OCI-LY1 (cell line): ENCODE results near the gene UNC13D.

Source experiments
- H2AFZ ChIP-seq: fragments of 200-600 bp; sonication (generic), shearing (Covaris generic); 2 replicates; pipeline ENCODE4 v1.6.0; 2014; ENCODE audit warnings: antibody characterized with exemption, mild to moderate bottlenecking, low read length
- H3F3A ChIP-seq: fragments of 200-600 bp; sonication (generic), shearing (Covaris generic); 2 replicates; pipeline ENCODE4 v1.6.0; 2014; ENCODE audit warnings: mild to moderate bottlenecking, antibody characterized with exemption, low read length, moderate library complexity; ENCODE audit not compliant: insufficient read depth
- H3K27ac ChIP-seq: fragments of 200-600 bp; sonication (generic); 2 replicates; pipeline ENCODE4 v1.5.1; 2014; ENCODE audit warnings: low read length, mixed run types, mild to moderate bottlenecking, low read depth; ENCODE audit not compliant: poor library complexity, severe bottlenecking
- H3K27me3 ChIP-seq: fragments of 200-600 bp; sonication (generic); 2 replicates; pipeline ENCODE4 v1.6.0; 2014; ENCODE audit warnings: antibody characterized with exemption, mild to moderate bottlenecking, low read length, moderate library complexity; ENCODE audit not compliant: insufficient read depth
- H3K36me3 ChIP-seq: fragments of 200-600 bp; sonication (generic); 2 replicates; pipeline ENCODE4 v1.6.1; 2014; ENCODE audit warnings: mild to moderate bottlenecking, antibody characterized with exemption, low read length, moderate library complexity, mixed read lengths; ENCODE audit not compliant: insufficient read depth
- H3K4me1 ChIP-seq: fragments of 200-600 bp; sonication (generic); 2 replicates; pipeline ENCODE4 v1.5.1; 2014; ENCODE audit warnings: mild to moderate bottlenecking, low read length, moderate library complexity; ENCODE audit not compliant: insufficient read depth, severe bottlenecking
- H3K4me2 ChIP-seq: fragments of 200-600 bp; sonication (generic), shearing (Covaris generic); 2 replicates; pipeline ENCODE4 v1.6.1; 2014; ENCODE audit warnings: low read length
- H3K4me3 ChIP-seq: fragments of 200-600 bp; sonication (generic); 2 replicates; pipeline ENCODE4 v1.5.1; 2014; ENCODE audit warnings: low read length, low read depth, mild to moderate bottlenecking, mixed read lengths; ENCODE audit not compliant: poor library complexity, severe bottlenecking
- H3K79me2 ChIP-seq: fragments of 200-600 bp; shearing (Covaris generic); 2 replicates; pipeline ENCODE4 v1.6.1; 2016; ENCODE audit warnings: mixed run types, low read length, mixed read lengths; ENCODE audit not compliant: insufficient read depth
- H3K9ac ChIP-seq: fragments of 200-600 bp; sonication (generic), shearing (Covaris generic); 2 replicates; pipeline ENCODE4 v1.6.1; 2014; ENCODE audit warnings: mild to moderate bottlenecking, low read length, mixed read lengths
- H3K9me2 ChIP-seq: fragments of 200-600 bp; sonication (generic), shearing (Covaris generic); 2 replicates; pipeline ENCODE4 v1.6.1; 2014; ENCODE audit warnings: low read depth, mild to moderate bottlenecking, low read length, mixed read lengths
- H3K9me3 ChIP-seq: fragments of 200-600 bp; shearing (Covaris generic); 2 replicates; pipeline ENCODE4 v1.6.1; 2014; ENCODE audit warnings: low read length, mixed read lengths
- H4K20me1 ChIP-seq: fragments of 200-600 bp; sonication (generic), shearing (Covaris generic); 2 replicates; pipeline ENCODE4 v1.6.0; 2016; ENCODE audit warnings: mild to moderate bottlenecking, low read length; ENCODE audit not compliant: insufficient read depth
- EZH2 ChIP-seq: fragments of 200-600 bp; sonication (generic), shearing (Covaris generic); IDR thresholded peaks from 2 replicates; pipeline ENCODE4 v1.8.0; 2017; ENCODE audit warnings: borderline replicate concordance, mixed run types, mild to moderate bottlenecking, antibody characterized with exemption, low read length, moderate library complexity, mixed read lengths
- TF ChIP-seq, protein P1 (sequence below): fragments of 200-600 bp; sonication (generic), shearing (Covaris generic); IDR thresholded peaks from 2 replicates; pipeline ENCODE4 v1.5.1; 2017; ENCODE audit warnings: mild to moderate bottlenecking, antibody characterized with exemption, low read length, moderate library complexity, mixed read lengths

UNC13D gene

DNA sequence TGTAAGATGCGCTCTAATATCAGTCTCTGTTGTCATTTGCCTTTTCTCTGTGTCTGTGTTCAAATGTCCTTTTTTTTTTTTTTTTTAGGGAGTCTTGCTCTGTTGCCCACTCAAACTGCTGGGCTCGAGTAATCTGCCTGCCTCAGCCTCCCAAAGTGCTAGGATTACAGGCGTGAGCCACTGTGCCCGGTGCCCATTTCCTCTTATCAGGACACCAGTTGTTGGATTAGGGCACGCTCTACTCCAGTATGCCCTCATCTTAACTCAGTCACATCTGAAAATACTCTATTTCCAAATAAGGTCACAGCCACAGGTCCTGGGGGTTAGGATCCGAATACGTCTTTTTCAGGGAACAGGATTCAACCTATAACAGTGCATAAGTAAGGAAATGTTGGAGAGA is 36.1 kb upstream of the UNC13D start:
- Histone ChIP-seq H3K9ac (no peak overlapping the region), H4K20me1 (no peaks in the 10 kb centered on the region), H3K9me3 (no peaks in the 10 kb centered on the region), H3K79me2 (no peaks in the 10 kb centered on the region), H3K9me2 (no peaks in the 10 kb centered on the region), H3K27me3 (peaks cover 10% of the 10 kb centered on the region; the same call in 1 of the 2 replicates), H3K4me1 (peaks cover 33% of the 10 kb centered on the region), H3K4me3 (no peak overlapping the region), H2AFZ (no peak overlapping the region), H3K27ac (no peak overlapping the region), H3K36me3 (no peaks in the 10 kb centered on the region), H3F3A (0 out of 2 replicates have a peak, but pooled peaks cover 6% of the 10 kb centered on the region), H3K4me2 (no peak overlapping the region)
- TF ChIP-seq, protein P1, sequence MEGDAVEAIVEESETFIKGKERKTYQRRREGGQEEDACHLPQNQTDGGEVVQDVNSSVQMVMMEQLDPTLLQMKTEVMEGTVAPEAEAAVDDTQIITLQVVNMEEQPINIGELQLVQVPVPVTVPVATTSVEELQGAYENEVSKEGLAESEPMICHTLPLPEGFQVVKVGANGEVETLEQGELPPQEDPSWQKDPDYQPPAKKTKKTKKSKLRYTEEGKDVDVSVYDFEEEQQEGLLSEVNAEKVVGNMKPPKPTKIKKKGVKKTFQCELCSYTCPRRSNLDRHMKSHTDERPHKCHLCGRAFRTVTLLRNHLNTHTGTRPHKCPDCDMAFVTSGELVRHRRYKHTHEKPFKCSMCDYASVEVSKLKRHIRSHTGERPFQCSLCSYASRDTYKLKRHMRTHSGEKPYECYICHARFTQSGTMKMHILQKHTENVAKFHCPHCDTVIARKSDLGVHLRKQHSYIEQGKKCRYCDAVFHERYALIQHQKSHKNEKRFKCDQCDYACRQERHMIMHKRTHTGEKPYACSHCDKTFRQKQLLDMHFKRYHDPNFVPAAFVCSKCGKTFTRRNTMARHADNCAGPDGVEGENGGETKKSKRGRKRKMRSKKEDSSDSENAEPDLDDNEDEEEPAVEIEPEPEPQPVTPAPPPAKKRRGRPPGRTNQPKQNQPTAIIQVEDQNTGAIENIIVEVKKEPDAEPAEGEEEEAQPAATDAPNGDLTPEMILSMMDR = no peak
- no peak for TF ChIP-seq EZH2

DNA sequence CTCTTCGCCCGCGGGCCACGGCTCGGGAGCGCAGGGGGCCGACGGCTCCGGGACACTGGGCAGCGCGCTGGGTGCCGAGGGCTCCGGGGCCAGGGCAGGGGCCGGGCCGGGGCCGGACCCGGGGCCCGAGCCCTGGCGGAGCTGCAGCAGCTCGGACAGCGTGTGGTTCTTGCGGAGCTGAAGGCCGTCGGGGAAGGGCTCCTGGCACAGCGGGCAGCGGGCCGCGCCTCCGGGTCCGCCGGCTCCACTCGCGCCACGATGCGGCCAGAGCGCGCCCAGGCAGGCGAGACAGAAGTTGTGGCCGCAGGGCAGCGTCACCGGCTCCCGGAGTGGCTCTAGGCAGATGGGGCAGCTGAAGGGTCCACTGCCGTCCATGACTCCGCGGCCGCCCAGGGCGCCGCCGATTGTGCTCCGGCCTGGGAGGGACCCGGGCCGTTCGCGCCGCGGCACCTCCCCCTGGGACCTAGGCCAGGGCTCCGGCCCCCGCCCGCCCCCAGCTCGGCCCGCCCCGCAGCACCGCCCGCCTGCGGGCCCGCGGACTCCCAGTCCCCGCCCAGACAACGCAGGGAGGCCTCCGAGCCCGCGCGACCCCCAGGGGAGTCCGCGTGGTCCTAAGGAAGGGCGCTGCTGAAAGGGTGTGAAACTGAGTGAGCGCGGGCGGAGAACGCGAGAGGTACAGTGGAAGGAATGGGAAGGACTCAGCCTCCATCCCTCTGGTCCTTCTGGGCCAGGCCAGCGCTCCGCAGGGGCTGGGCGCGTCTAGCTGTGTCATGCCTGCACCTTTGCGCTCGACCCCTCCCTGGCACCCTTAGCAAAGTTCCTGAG is 34.2 kb upstream of the UNC13D start, which contains the start of gene TRIM47:
TSS of gene TRIM47 (minus strand) at position 408 of the 825 bp plus-strand sequence. CDS start at position 375, 33 bp downstream.
- no peak within 1 kb of the TSS for H2AFZ ChIP-seq

DNA sequence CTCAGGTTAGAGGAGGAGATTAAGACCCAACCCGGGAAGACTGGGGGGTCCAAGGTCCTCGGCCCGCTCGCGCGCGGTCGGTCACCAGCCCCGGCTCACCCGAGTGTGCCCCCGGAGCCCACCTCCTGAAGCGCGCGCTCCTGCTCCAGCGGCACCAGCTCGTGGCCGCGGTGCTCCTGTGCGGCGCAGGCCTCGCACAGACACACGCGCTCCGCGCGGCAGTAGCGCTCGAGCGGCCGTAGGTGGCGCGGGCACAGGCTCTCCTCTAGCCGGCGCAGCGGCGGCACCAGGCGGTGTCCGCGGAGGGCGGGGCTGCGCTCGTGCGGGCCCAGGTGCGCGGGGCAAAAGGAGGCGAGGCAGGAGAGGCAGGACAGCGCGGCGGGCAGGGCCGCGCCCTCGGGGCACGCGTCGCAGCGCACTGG is 33.6 kb upstream of the UNC13D start:
- Histone ChIP-seq H2AFZ (no peak overlapping the region), H3K27me3 (peaks cover 4% of the 10 kb centered on the region; the same call in 1 of the 2 replicates), H3K9me3 (no peaks in the 10 kb centered on the region), H4K20me1 (no peaks in the 10 kb centered on the region), H3K4me1 (peaks cover 37% of the 10 kb centered on the region), H3K4me2 (peak overlapping the region; percentile 82), H3K79me2 (no peaks in the 10 kb centered on the region), H3K9me2 (no peaks in the 10 kb centered on the region), H3K9ac (peak overlapping the region; percentile 63), H3K36me3 (no peaks in the 10 kb centered on the region), H3K4me3 (peak overlapping the region; percentile 62), H3K27ac (no peak overlapping the region), H3F3A (0 out of 2 replicates have a peak, but pooled peaks cover 6% of the 10 kb centered on the region)
- TF ChIP-seq, protein P1 = peak; percentile 35
- no peak for TF ChIP-seq EZH2

More for the DNA sequence above, 34.2 kb upstream of the UNC13D start, which contains the start of gene TRIM47:
- Histone ChIP-seq H3F3A (0 out of 2 replicates have a peak, but pooled peaks cover 6% of the 10 kb centered on the region), H3K4me1 (peaks cover 35% of the 10 kb centered on the region), H3K27ac (no peak within 1 kb of the TSS), H3K27me3 (peaks cover 4% of the 10 kb centered on the region; the same call in 1 of the 2 replicates), H4K20me1 (no peaks in the 10 kb centered on the region), H3K79me2 (no peaks in the 10 kb centered on the region), H3K9ac (peak within 1 kb of the TSS; percentile 63), H3K9me2 (no peaks in the 10 kb centered on the region), H3K9me3 (no peaks in the 10 kb centered on the region), H3K4me2 (peak within 1 kb of the TSS; percentile 82), H3K36me3 (no peaks in the 10 kb centered on the region), H3K4me3 (peak within 1 kb of the TSS; percentile 62)
- TF ChIP-seq EZH2 = no peak
- TF ChIP-seq, protein P1 = no peak
